ENCODE data around the gene RASGRF2. TPM values are rescaled to one million over a fixed set of nuclear protein-coding genes. Genes with fewer than 3 reads are reported as not detected.

The RASGRF2 gene
- total and polyA plus RNA-seq, 8 donors: 1.1 to 2.7 (median 1.4) TPM

DNA sequence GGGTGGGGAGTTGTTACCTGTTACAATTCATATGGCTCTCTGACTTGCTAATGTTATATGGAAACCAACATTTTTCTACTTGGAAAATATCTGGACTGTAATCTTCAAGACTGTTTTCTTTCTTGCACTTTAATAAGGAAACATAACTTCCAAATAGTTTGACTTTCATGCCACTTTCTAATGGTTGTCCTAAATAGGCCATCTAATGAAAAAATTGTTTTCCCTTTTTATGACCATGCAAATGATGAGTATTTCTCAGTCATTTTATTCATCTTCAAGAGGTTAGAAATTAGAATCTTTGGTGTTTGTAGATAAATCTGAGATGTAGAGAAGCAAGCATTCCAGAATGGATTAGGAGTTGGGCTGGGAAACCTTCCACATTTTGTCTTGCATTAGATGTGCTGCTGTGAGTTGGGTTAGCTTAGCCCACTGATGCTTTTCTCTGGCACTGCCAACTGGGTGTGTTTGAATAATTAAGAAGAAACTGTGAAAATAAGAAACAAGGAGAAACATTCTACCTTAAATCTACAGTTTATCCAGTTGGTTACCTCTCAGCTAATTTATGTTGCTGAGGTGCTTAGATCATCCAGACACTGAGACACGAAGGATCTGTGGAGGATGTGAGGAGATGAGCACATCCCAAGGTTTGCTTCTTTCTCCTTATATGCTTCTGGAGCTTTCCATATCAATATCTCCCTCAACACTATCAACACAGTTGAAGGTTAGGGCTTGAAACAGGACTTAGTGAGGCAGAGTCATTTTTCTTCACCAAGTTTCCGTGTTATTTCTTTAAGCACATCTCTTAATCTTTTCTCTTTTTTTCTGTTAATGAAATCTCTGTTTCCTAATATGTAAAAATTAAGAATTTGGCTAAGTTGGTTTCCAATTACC is 2.7 kb downstream of the RASGRF2 start:
- Histone ChIP-seq H3K27ac (no peak overlapping the region), H3K9me3 (no peaks in the 10 kb centered on the region), H3K36me3 (no peaks in the 10 kb centered on the region), H3K4me3 (no peak overlapping the region), H3K27me3 (peaks cover 0 to 7% (median 1%) of the 10 kb centered on the region in 4 donors), H3K4me1 (peaks cover 0 to 8% (median 0%) of the 10 kb centered on the region in 3 donors)
- DNase-seq: no peak
- FAIRE-seq: no peak
- ATAC-seq: no peak
- TF ChIP-seq, protein P1, sequence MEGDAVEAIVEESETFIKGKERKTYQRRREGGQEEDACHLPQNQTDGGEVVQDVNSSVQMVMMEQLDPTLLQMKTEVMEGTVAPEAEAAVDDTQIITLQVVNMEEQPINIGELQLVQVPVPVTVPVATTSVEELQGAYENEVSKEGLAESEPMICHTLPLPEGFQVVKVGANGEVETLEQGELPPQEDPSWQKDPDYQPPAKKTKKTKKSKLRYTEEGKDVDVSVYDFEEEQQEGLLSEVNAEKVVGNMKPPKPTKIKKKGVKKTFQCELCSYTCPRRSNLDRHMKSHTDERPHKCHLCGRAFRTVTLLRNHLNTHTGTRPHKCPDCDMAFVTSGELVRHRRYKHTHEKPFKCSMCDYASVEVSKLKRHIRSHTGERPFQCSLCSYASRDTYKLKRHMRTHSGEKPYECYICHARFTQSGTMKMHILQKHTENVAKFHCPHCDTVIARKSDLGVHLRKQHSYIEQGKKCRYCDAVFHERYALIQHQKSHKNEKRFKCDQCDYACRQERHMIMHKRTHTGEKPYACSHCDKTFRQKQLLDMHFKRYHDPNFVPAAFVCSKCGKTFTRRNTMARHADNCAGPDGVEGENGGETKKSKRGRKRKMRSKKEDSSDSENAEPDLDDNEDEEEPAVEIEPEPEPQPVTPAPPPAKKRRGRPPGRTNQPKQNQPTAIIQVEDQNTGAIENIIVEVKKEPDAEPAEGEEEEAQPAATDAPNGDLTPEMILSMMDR (IDR thresholded peaks at IDR 0.05): no peak
- intact Hi-C loops (cut with DNase I): no loop called here
- 70 to 83% methylated on average over 2 of the region's 2 CpGs for WGBS, 2 donors

DNA sequence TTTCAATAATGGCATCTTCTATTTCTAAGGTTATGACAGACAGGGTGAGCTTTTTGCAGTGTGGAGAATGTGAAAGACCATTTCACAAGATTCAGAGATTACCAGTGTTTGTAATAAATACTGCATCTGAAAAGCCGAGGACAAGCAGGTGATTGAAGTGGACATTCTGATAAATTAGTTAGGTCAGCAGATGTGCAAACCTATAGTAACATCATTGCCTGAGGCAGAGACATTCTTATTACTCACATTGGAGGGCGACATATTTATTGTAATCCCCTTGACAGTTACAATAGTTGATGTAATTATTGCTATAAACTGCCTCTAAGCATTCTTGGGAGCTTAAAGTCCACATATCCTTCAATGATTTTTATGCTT is 3.3 kb downstream of the RASGRF2 start:
- peaks cover 0 to 8% (median 0%) of the 10 kb centered on the region in 3 donors for H3K4me1 ChIP-seq
- TF ChIP-seq, protein P1 (IDR thresholded peaks at IDR 0.05): no peak
- no peak for DNase-seq
- no peak overlapping the region for H3K27ac ChIP-seq
- no peak for ATAC-seq
- H3K4me3 ChIP-seq: no peak overlapping the region
- intact Hi-C loops (cut with DNase I): no loop called here
- peaks cover 0 to 7% (median 1%) of the 10 kb centered on the region in 4 donors for H3K27me3 ChIP-seq
- no peaks in the 10 kb centered on the region for H3K9me3 ChIP-seq
- FAIRE-seq: no peak
- 65 to 66% methylated on average over 2 of the region's 2 CpGs for WGBS, 2 donors
- H3K36me3 ChIP-seq: no peaks in the 10 kb centered on the region

GRCh38 chr5:80963966-80964481 is 3.9 kb downstream of the RASGRF2 start:
- no peak for FAIRE-seq
- no peaks in the 10 kb centered on the region for H3K36me3 ChIP-seq
- intact Hi-C loops (cut with DNase I): no loop called here
- DNase-seq: no peak
- no peak for ATAC-seq
- no peak overlapping the region for H3K27ac ChIP-seq
- peaks cover 0 to 7% (median 1%) of the 10 kb centered on the region in 4 donors for H3K27me3 ChIP-seq
- H3K4me3 ChIP-seq: no peak overlapping the region
- H3K9me3 ChIP-seq: no peaks in the 10 kb centered on the region
- TF ChIP-seq, protein P1 (IDR thresholded peaks at IDR 0.05): no peak
- 46 to 57% methylated on average over 3 of the region's 3 CpGs for WGBS, 2 donors
- H3K4me1 ChIP-seq: peaks cover 0 to 8% (median 0%) of the 10 kb centered on the region in 3 donors

GRCh38 chr5:80964491-80964890 is 4.3 kb downstream of the RASGRF2 start:
- intact Hi-C loops (cut with DNase I): no loop called here
- no peak for DNase-seq
- FAIRE-seq: no peak
- H3K27me3 ChIP-seq: peaks cover 0 to 7% (median 1%) of the 10 kb centered on the region in 4 donors
- no peak overlapping the region for H3K4me3 ChIP-seq
- ATAC-seq: no peak
- H3K4me1 ChIP-seq: peaks cover 0 to 8% (median 0%) of the 10 kb centered on the region in 3 donors
- WGBS, 2 donors: 43% methylated on average over 3 of the region's 3 CpGs
- TF ChIP-seq, protein P1 (IDR thresholded peaks at IDR 0.05): no peak
- H3K27ac ChIP-seq: no peak overlapping the region
- H3K9me3 ChIP-seq: no peaks in the 10 kb centered on the region
- H3K36me3 ChIP-seq: no peaks in the 10 kb centered on the region

- TF ChIP-seq, protein P1 (IDR thresholded peaks at IDR 0.05): no peak
- H3K27ac ChIP-seq: no peak overlapping the region
- H3K4me1 ChIP-seq: peaks cover 0 to 8% (median 0%) of the 10 kb centered on the region in 3 donors
- ATAC-seq: no peak
- H3K4me3 ChIP-seq: no peak overlapping the region
- no peak for DNase-seq
- H3K36me3 ChIP-seq: no peaks in the 10 kb centered on the region
- no peaks in the 10 kb centered on the region for H3K9me3 ChIP-seq
- WGBS, 2 donors: 76 to 89% methylated on average over 5 of the region's 5 CpGs
- intact Hi-C loops (cut with DNase I): no loop called here
- H3K27me3 ChIP-seq: peaks cover 0 to 7% (median 1%) of the 10 kb centered on the region in 4 donors
- no peak for FAIRE-seq
These were observed 4.8 kb downstream of the RASGRF2 start for GRCh38 chr5:80964919-80965318.
